Measurements from ENCODE around the gene ALOX15B. TPM values are rescaled to one million over a fixed set of nuclear protein-coding genes. Genes with fewer than 3 reads are reported as not detected.

The ALOX15B gene
- total and polyA plus RNA-seq, 2 of the 13 experiments (the other 11 are each of a cell fraction or from before 2014, with no cell fraction given), result not detected

DNA sequence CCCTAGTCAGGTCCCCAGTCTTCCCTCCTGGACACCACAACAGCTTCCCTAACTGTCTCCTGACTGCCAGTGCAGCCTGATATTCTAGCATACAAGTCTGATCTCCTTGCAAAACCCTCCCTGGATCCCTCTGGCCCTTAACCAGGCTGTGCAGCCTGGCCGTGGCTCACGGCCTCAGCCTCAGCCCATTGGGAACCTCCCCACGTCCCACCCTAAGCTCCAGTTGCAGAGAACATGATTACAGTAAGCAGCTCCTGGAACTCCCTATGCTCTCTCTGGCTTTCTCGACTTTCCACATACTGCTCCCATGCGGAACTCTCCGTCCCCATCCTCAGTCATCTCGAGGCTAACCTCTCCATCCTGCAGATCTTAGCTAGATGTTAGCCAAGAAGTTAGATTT, 35.7 kb downstream of the ALOX15B start:
- H3K79me2 ChIP-seq (ENCODE audit: insufficient read depth, low read length), result no peaks in the 10 kb centered on the region
- no peaks in the 10 kb centered on the region for H3K9me3 ChIP-seq (ENCODE audit: low read length)
- POLR2A ChIA-PET, result interaction anchor here (1.1 kb wide), 1 partner anchor 99 kb away, joined by 5 read pairs; no protein-coding TSS in a partner anchor
- intact Hi-C loops (cut with micrococcal nuclease; ENCODE audit: unreplicated experiment), result no loop called here
- no peak for FAIRE-seq
- 0% methylated on average over 7 of the region's 7 CpGs for WGBS (ENCODE audit: low lambda C conversion rate)
- in situ Hi-C loops (cut with HindIII; ENCODE audit: extremely low pct_ligation_motif_present, low pct_unique_long_range_greater_than_20kb), result loop anchor here (5.0 kb wide), 1 partner anchor 43 kb away; the partner anchor contains the start of gene ALOXE3
- no peaks in the 10 kb centered on the region for H3K36me3 ChIP-seq (replicated peaks in 1 of 2; ENCODE audit: control insufficient read depth in 1 of 2, insufficient read depth in 2 of 2, low read length in 2 of 2)
- TF ChIP-seq HNRNPH1 (optimal IDR thresholded peaks at IDR 0.05; ENCODE audit: low read depth, low read length) (no peak), ZFP36L1 (CRISPR knock-in tag; IDR thresholded peaks at IDR 0.05) (no peak), GABPB1 (CRISPR knock-in tag; IDR thresholded peaks at IDR 0.05) (no peak), KLF15 (CRISPR knock-in tag; IDR thresholded peaks at IDR 0.05; ENCODE audit: borderline replicate concordance) (no peak), ZIK1 (CRISPR knock-in tag; IDR thresholded peaks at IDR 0.05; ENCODE audit: borderline replicate concordance, low read depth) (no peak), CAMTA2 (CRISPR knock-in tag; IDR thresholded peaks at IDR 0.05; ENCODE audit: borderline replicate concordance) (no peak), ZNF678 (CRISPR knock-in tag; IDR thresholded peaks at IDR 0.05) (no peak), DNMT3B (CRISPR knock-in tag; conservative IDR thresholded peaks at IDR 0.05) (no peak), ZNF460 (CRISPR knock-in tag; IDR thresholded peaks at IDR 0.05; ENCODE audit: borderline replicate concordance) (no peak), CBX2 (IDR thresholded peaks at IDR 0.05; ENCODE audit: low read depth, low read length) (no peak), CBX2 (CRISPR knock-in tag; IDR thresholded peaks at IDR 0.05; ENCODE audit: low read depth) (no peak), ARNT (IDR thresholded peaks at IDR 0.05) (no peak)
- TF ChIP-seq, protein P1, sequence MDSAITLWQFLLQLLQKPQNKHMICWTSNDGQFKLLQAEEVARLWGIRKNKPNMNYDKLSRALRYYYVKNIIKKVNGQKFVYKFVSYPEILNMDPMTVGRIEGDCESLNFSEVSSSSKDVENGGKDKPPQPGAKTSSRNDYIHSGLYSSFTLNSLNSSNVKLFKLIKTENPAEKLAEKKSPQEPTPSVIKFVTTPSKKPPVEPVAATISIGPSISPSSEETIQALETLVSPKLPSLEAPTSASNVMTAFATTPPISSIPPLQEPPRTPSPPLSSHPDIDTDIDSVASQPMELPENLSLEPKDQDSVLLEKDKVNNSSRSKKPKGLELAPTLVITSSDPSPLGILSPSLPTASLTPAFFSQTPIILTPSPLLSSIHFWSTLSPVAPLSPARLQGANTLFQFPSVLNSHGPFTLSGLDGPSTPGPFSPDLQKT (CRISPR knock-in tag; IDR thresholded peaks at IDR 0.05; ENCODE audit: borderline replicate concordance), result no peak
- TF ChIP-seq, protein P2, sequence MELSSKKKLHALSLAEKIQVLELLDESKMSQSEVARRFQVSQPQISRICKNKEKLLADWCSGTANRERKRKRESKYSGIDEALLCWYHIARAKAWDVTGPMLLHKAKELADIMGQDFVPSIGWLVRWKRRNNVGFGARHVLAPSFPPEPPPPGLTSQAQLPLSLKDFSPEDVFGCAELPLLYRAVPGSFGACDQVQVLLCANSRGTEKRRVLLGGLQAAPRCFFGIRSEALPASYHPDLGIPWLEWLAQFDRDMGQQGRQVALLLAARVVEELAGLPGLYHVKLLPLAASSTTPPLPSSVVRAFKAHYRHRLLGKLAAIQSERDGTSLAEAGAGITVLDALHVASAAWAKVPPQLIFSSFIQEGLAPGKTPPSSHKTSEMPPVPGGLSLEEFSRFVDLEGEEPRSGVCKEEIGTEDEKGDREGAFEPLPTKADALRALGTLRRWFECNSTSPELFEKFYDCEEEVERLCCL (CRISPR knock-in tag; IDR thresholded peaks at IDR 0.05; ENCODE audit: borderline replicate concordance), result no peak
- TF ChIP-seq, protein P3, sequence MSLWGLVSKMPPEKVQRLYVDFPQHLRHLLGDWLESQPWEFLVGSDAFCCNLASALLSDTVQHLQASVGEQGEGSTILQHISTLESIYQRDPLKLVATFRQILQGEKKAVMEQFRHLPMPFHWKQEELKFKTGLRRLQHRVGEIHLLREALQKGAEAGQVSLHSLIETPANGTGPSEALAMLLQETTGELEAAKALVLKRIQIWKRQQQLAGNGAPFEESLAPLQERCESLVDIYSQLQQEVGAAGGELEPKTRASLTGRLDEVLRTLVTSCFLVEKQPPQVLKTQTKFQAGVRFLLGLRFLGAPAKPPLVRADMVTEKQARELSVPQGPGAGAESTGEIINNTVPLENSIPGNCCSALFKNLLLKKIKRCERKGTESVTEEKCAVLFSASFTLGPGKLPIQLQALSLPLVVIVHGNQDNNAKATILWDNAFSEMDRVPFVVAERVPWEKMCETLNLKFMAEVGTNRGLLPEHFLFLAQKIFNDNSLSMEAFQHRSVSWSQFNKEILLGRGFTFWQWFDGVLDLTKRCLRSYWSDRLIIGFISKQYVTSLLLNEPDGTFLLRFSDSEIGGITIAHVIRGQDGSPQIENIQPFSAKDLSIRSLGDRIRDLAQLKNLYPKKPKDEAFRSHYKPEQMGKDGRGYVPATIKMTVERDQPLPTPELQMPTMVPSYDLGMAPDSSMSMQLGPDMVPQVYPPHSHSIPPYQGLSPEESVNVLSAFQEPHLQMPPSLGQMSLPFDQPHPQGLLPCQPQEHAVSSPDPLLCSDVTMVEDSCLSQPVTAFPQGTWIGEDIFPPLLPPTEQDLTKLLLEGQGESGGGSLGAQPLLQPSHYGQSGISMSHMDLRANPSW (CRISPR knock-in tag; IDR thresholded peaks at IDR 0.05; ENCODE audit: borderline replicate concordance), result no peak
- DNase-seq (ENCODE audit: low spot score), result no peak
- BruUV-seq (replicated peaks), result no TSS peak
- no peak overlapping the region for H3K9ac ChIP-seq (ENCODE audit: insufficient read depth, low read depth, low read length)
- H3K27ac ChIP-seq (ENCODE audit: extremely low read length, insufficient read depth, low read length), result no peak overlapping the region
- no peak for ATAC-seq
- peaks cover 26 to 83% of the 10 kb centered on the region in 2 experiments for H3K27me3 ChIP-seq (ENCODE audit: control insufficient read depth in 1 of 2, insufficient read depth in 2 of 2, low read length in 2 of 2)
- H3K4me2 ChIP-seq (ENCODE audit: low read depth, low read length), result no peak overlapping the region
- H3K4me3 ChIP-seq (replicated peaks in 1 of 3; ENCODE audit: insufficient read depth in 1 of 3, low read depth in 2 of 3, low read length in 3 of 3), result no peak overlapping the region
- CTCF ChIA-PET (ENCODE audit: low intra/inter-chr PET ratio, low total read pairs), result no interaction called here
- peaks cover 8% of the 10 kb centered on the region for H3K4me1 ChIP-seq (ENCODE audit: insufficient read depth, low read length)
- peaks cover 6% of the 10 kb centered on the region; the same call in 1 of the 2 replicates for H4K20me1 ChIP-seq (ENCODE audit: insufficient read depth, low read length)
- H2AFZ ChIP-seq (ENCODE audit: low read length), result no peak overlapping the region
